Raji (cell line): ENCODE results near the gene DLX3.

Source experiments
- POLR2A ChIP-seq: IDR thresholded peaks from 2 replicates; pipeline ENCODE4 v1.6.1; 2011; ENCODE audit warnings: low read depth, low read length, control low read depth; ENCODE audit not compliant: insufficient read depth

The DLX3 gene

GRCh38 chr17:50027881-50028735 is 33.1 kb upstream of the DLX3 start:
- TF ChIP-seq POLR2A = no peak

- no peak for TF ChIP-seq POLR2A
Measured at GRCh38 chr17:50027172-50027880, 32.3 kb upstream of the DLX3 start.

GRCh38 chr17:50026837-50027171 is 31.8 kb upstream of the DLX3 start:
- no peak for TF ChIP-seq POLR2A

- TF ChIP-seq POLR2A = no peak
Measured at GRCh38 chr17:50026046-50026675, 31.1 kb upstream of the DLX3 start.

- TF ChIP-seq POLR2A = no peak
Measured at GRCh38 chr17:50024808-50025207, 29.8 kb upstream of the DLX3 start.

GRCh38 chr17:50023520-50023919 is 28.5 kb upstream of the DLX3 start:
- TF ChIP-seq POLR2A = no peak

GRCh38 chr17:50022463-50023130 is 27.6 kb upstream of the DLX3 start:
- TF ChIP-seq POLR2A = no peak

- no peak for TF ChIP-seq POLR2A
Measured at GRCh38 chr17:50021681-50022370, 26.8 kb upstream of the DLX3 start.

GRCh38 chr17:50020841-50021599 is 26.0 kb upstream of the DLX3 start:
- no peak for TF ChIP-seq POLR2A

GRCh38 chr17:50018909-50019308 is 23.9 kb upstream of the DLX3 start:
- TF ChIP-seq POLR2A = no peak

- TF ChIP-seq POLR2A = no peak
Measured at GRCh38 chr17:50015146-50015545, 20.1 kb upstream of the DLX3 start.

- TF ChIP-seq POLR2A = no peak
Measured at GRCh38 chr17:50014471-50015088, 19.6 kb upstream of the DLX3 start.

GRCh38 chr17:50013079-50013478 is 18.1 kb upstream of the DLX3 start:
- TF ChIP-seq POLR2A = no peak

- no peak for TF ChIP-seq POLR2A
Measured at GRCh38 chr17:50009282-50009681, 14.3 kb upstream of the DLX3 start.

GRCh38 chr17:50003911-50004310 is 8.9 kb upstream of the DLX3 start:
- TF ChIP-seq POLR2A = no peak
